GM21526 (cell line): ENCODE data around the gene TTC32.

ENCODE experiments used
- ATAC-seq: cut with Tn5 transposase; IDR thresholded peaks from one replicate; pipeline ENCODE4 v1.9.1; 2021; ENCODE audit warnings: moderate library complexity; ENCODE audit not compliant: unreplicated experiment, low FRiP score

Gene TTC32

GRCh38 chr2:19878268-19879046 lies 23.3 kb downstream of the TTC32 start:
- no peak for ATAC-seq

GRCh38 chr2:19876751-19877150 lies 25.0 kb downstream of the TTC32 start:
- no peak for ATAC-seq

- ATAC-seq = no peak
Measured at GRCh38 chr2:19875280-19875679, 26.5 kb downstream of the TTC32 start.

- no peak for ATAC-seq
Measured at GRCh38 chr2:19874726-19875125, 27.1 kb downstream of the TTC32 start.

- ATAC-seq = no peak
Measured at GRCh38 chr2:19873014-19873413, 28.8 kb downstream of the TTC32 start.

GRCh38 chr2:19872302-19872701 lies 29.5 kb downstream of the TTC32 start:
- no peak for ATAC-seq

- ATAC-seq = no peak
Measured at GRCh38 chr2:19871836-19872235, 29.9 kb downstream of the TTC32 start.

GRCh38 chr2:19870792-19871191 lies 31.0 kb downstream of the TTC32 start:
- no peak for ATAC-seq

- ATAC-seq = peak; percentile 69
Measured at GRCh38 chr2:19868701-19869580, 32.8 kb downstream of the TTC32 start.

- ATAC-seq = no peak
Measured at GRCh38 chr2:19868224-19868623, 33.6 kb downstream of the TTC32 start.

GRCh38 chr2:19866771-19867170 lies 35.0 kb downstream of the TTC32 start:
- ATAC-seq = no peak

- ATAC-seq = no peak
Measured at GRCh38 chr2:19865151-19865550, 36.6 kb downstream of the TTC32 start.

- no peak for ATAC-seq
Measured at GRCh38 chr2:19864381-19864780, 37.4 kb downstream of the TTC32 start.

GRCh38 chr2:19863303-19864041 lies 38.3 kb downstream of the TTC32 start:
- peak; percentile 74 for ATAC-seq

- no peak for ATAC-seq
Measured at GRCh38 chr2:19861813-19862212, 40.0 kb downstream of the TTC32 start.

GRCh38 chr2:19860022-19860421 lies 41.8 kb downstream of the TTC32 start:
- ATAC-seq = no peak

- ATAC-seq = no peak
Measured at GRCh38 chr2:19859565-19859964, 42.2 kb downstream of the TTC32 start.

- ATAC-seq = no peak
Measured at GRCh38 chr2:19857806-19858205, 44.0 kb downstream of the TTC32 start.

- ATAC-seq = no peak
Measured at GRCh38 chr2:19857100-19857499, 44.7 kb downstream of the TTC32 start.

- no peak for ATAC-seq
Measured at GRCh38 chr2:19855542-19856431, 46.0 kb downstream of the TTC32 start.
